HG03457 (cell line): Measurements from ENCODE around the gene SYNPR.

Source experiments
- ATAC-seq: cut with Tn5 transposase; IDR thresholded peaks from one replicate; pipeline ENCODE4 v1.9.1; 2021; ENCODE audit warnings: moderate number of reproducible peaks; ENCODE audit not compliant: unreplicated experiment

Gene SYNPR

GRCh38 chr3:63523100-63523499 is 245.0 kb downstream of the SYNPR start:
- no peak for ATAC-seq

GRCh38 chr3:63528325-63529000 is 250.4 kb downstream of the SYNPR start:
- ATAC-seq, result no peak

DNA sequence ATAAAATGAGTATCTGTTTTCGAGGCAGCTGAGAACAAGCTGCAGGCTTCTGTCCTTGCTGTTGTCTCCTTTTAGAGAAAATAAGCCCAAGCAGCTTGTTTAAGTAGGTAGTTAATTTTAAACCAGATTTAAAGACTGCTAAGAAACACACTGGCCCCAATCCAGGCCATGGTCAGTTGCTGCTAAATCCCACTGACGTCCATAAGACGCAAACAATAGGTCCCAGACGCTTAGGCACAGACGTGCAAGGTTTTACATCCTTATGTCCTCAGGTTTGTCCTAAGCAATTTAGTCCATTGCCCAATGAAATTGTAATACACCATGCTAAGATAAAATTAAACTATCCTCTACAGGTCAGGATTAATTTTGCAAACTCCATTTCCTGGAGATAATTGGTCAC is 254.4 kb downstream of the SYNPR start:
- no peak for ATAC-seq

GRCh38 chr3:63538919-63539318 is 260.8 kb downstream of the SYNPR start:
- ATAC-seq, result no peak

DNA sequence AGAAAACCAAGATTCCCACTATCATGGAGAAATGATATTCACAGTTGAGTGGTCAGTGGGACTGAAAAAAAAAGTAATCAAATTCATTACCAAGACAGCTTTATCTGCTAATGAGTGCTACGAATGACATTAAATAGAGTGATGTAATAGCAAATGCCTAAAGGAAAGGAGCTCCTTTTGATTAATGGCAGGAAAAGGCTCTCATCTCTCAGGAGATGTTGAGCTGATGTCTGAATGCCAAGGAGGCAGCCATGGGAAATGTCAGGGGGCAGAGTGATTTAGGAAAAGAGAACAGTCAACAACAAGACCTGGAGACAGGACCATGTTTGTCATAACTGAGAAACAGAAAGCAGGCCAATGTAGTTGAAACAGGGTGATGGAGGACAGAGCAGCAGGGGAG is 277.7 kb downstream of the SYNPR start:
- ATAC-seq, result no peak

DNA sequence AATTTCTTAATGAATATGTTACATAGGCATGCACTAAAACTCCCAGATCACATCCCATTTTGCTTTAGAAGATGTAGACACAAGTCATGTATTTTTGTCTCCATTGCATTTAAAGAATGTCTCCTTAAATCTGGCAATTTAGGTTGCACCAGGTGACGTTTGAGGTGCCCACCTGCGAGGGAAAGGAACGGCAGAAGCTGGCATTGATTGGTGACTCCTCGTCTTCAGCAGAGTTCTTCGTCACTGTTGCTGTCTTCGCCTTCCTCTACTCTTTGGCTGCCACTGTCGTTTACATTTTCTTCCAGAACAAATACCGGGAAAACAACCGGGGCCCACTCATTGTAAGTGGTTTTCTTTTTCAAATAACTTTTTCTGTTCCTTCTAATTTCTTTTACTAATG is 278.3 kb downstream of the SYNPR start:
- no peak for ATAC-seq

DNA sequence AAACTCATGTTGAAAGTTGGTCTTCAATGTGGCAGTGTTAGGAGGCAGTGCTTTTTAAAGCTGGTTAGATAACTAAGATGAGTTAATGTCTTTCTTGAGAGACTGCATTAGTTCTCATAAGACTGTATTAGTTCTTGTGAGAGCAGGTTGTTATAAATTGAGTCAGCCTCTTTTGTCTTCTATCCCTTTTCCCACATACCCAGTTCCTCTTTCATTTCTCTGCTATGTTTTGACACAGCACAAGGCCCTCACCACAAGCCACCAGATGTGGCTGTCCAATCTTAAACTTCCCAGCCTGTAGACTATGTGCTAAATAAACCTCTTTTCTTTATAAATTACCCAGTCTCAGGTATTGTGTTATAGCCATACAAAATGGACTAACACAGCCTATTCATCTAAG is 279.8 kb downstream of the SYNPR start:
- peak; percentile 65 for ATAC-seq

GRCh38 chr3:63559884-63560283 is 281.8 kb downstream of the SYNPR start:
- ATAC-seq, result no peak

DNA sequence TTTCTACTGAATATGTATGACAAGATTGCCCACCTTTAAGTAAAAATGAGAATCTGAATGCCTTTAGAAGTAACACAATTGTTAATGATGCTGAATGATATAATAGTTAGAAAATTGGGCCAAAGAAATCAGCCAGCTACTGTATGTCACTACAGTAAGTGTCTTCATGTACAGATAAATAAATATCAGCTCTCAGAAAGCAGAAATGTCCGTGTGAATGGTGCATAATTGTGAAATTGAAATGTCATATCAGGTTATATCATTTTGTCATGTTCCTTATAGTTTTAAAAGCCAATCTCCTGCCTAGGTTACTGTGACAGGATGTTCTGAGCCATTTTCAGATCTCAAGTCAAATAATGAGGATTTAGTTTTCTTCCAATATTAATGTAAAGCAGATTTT is 283.8 kb downstream of the SYNPR start:
- ATAC-seq, result no peak

- ATAC-seq, result no peak
These were observed 284.2 kb downstream of the SYNPR start for GRCh38 chr3:63562323-63562722.

- no peak for ATAC-seq
These were observed 285.5 kb downstream of the SYNPR start for GRCh38 chr3:63563572-63563971.

DNA sequence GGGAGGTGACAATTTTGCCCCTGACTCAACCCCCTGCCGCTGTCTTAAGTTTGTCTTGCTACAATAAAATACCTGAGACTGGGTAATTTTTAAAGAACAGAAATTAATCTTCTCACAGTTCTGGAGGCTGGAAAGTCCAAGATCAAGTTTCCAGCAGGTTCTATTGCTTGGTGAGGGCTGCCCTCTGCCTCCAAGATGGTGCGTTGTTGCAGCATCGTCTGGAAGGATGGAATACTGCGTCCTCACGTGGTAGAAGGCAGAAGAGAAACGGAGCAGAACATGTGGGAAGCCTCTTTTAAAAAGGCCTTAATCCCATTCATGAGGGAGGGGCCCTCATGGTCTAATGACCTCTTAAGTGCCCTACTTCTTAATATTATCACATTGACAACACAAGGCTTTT is 287.1 kb downstream of the SYNPR start:
- no peak for ATAC-seq

GRCh38 chr3:63571682-63572081 is 293.6 kb downstream of the SYNPR start:
- ATAC-seq, result no peak

DNA sequence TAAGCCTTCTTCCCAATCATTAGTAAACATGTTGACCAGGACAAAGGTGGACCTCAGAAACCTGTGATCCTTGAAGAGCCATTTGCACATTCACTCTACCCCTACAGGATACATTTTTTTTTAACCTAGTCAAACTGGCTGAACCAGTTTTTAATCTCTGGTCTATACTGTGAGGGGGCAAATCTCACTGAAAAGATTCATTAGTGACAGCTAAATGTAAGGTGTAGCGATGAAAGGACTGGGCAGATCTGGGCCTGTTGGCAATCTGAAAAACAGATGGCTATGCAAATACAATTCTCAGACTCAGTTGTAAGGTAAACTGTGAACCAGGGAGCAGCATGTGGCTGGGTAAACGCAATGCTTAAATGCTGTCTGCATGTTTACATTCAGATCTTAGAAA is 298.7 kb downstream of the SYNPR start:
- no peak for ATAC-seq

DNA sequence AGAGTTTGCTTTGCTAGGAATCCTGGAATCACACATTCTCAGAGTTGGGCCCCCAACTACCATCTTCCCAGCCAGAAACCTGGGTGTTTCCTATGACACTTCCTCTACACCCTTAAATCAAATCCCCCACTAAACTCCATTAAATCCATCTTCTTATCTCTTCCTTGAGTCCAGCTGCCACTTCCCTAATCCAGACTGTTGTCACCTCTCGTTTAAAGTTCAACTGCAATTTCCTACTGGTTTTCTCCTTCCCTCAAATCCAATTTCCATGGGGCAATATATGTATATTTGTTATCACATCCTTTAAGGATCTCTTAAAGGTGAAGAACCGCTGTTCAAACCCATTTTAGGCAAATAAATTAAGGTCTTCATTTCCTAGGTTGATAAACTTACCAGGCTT is 300.8 kb downstream of the SYNPR start:
- ATAC-seq, result no peak

DNA sequence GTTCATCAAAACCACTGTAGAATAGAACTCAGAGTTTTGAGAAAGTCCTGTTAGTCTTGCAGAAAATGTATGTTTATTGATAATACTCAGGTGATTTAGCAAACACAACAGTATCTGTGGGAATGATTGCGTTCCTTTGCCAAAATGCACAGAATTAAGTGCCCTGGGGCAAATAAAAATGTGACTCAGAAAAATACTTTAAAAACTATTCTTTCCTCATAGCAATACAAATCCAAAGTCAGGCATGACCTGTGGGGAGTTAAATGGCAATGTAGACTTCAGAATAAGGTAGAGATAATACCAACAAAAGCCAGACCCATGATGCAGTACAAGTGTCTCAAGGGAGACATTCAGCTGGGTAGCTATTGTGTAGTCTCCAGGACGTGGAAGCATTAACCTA is 302.0 kb downstream of the SYNPR start:
- ATAC-seq, result no peak

DNA sequence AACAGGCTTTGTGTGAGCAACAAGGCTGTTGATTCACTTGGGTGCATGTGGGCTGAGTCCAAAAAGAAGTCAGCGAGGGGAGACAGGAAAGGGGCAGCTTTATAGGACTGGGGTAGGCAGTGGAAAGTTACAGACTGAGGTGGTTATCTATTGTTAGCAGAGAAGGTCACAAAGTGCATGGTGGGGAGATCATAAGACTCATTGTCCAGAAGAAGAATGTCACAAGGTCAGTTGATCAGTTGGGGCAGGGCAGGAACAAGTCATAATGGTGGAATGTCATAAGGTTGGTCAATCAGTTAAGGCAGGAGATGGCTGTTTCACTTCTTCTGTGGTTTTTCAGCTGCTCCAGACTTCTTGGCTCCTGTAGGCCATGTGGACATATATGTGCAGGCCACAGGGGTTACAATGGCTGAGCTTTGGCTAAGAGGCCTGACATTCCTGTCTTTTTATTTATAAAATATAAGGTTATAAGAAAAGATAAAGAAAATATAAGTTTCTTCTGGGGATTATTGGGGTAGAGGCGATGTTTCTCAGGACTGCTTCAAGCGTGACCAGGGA is 304.9 kb downstream of the SYNPR start:
- ATAC-seq, result no peak

DNA sequence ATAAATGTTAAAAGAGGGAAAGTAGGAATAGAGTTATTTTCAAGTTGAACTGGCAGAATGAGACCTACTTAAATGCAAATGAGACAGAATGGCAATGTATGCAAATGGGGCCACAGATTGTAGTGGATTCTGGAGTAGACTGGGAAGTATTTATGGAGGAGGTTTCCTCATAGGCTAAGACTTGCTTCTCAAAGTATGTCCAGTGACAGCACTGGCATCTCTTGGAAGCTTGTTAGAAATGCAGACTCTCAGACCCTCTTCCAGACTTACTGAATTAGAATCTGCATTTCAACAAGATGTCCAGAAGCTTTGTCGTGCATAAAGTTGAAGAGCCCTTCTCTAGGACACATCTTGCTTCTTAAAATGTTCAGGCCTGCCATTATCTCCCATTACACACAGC is 306.6 kb downstream of the SYNPR start:
- ATAC-seq, result no peak

GRCh38 chr3:63585927-63586326 is 307.8 kb downstream of the SYNPR start:
- no peak for ATAC-seq

GRCh38 chr3:63588895-63589294 is 310.8 kb downstream of the SYNPR start:
- no peak for ATAC-seq

- no peak for ATAC-seq
These were observed 315.7 kb downstream of the SYNPR start for GRCh38 chr3:63593779-63594178.

GRCh38 chr3:63595221-63595620 is 317.1 kb downstream of the SYNPR start:
- no peak for ATAC-seq

GRCh38 chr3:63597019-63597418 is 318.9 kb downstream of the SYNPR start:
- no peak for ATAC-seq
